A549 (cell line): ENCODE measurements around the gene HMCN1. TPM values are rescaled to one million over a fixed set of nuclear protein-coding genes. Genes with fewer than 3 reads are reported as not detected.

Experiments
- ATAC-seq, 2 experiments: fragments of 200-7000 bp in 1 of 2; fragments of >200 bp in 1 of 2; cut with Nextera tagmentation in 1 of 2; cut with Tn5 transposase in 1 of 2; 3 replicates each; pipeline versions ENCODE4 v1.8.0 to v1.9.1; 2018 to 2020; ENCODE audit warnings: mild to moderate bottlenecking in 1 of 2, moderate library complexity in 1 of 2
- CTCF ChIA-PET: fragments of 300-600 bp; sonication (Branson Sonifier 250); formaldehyde crosslinking; extraction: SDS; loops from one replicate; lab custom pipeline; 2021; ENCODE audit warnings: antibody characterized with exemption, inconsistent platforms; lab: Yijun Ruan, JAX
- POLR2A ChIA-PET: fragments of 350-600 bp; formaldehyde crosslinking; extraction: SDS; loops from one replicate; lab custom pipeline; 2021; ENCODE audit warnings: antibody characterized with exemption, inconsistent platforms; lab: Yijun Ruan, JAX
- DNase-seq, 2 experiments: peaks; one replicate each; pipeline versions ENCODE4 v3.0.0 to v3.0.0-alpha.2; 2011 to 2016; ENCODE audit warnings: low read depth in 1 of 2, low spot score in 1 of 2
- FAIRE-seq: peaks from 2 replicates; lab custom pipeline; 2011; peaks lifted over from hg19 to GRCh38; lab: Jason Lieb, UNC
- H3K27ac ChIP-seq, 2 experiments: fragments of >200 bp; sonication (Bioruptor Twin); formaldehyde crosslinking; 3 replicates each; pipeline ENCODE4 v1.5.1; 2016 to 2017
- H3K4me1 ChIP-seq: fragments of >200 bp; sonication (Bioruptor Twin); formaldehyde crosslinking; 3 replicates; pipeline ENCODE4 v1.6.1; 2016
- H3K4me2 ChIP-seq: fragments of >200 bp; sonication (Bioruptor Twin); formaldehyde crosslinking; 3 replicates; pipeline ENCODE4 v1.6.1; 2016
- H3K4me3 ChIP-seq: fragments of >200 bp; sonication (Bioruptor Twin); formaldehyde crosslinking; 3 replicates; pipeline ENCODE4 v1.5.1; 2016
- H3K9me3 ChIP-seq: fragments of >200 bp; sonication (Bioruptor Twin); formaldehyde crosslinking; 3 replicates; pipeline ENCODE4 v1.6.1; 2016
- CHD2 ChIP-seq: fragments of 150-350 bp; IDR thresholded peaks from 2 replicates; pipeline ENCODE4 v1.6.1; 2014; ENCODE audit warnings: low read length; ENCODE audit not compliant: partially characterized antibody
- EP300 ChIP-seq, 2 experiments: fragments of >200 bp; sonication (Bioruptor Twin); formaldehyde crosslinking; IDR thresholded peaks; 2 replicates in 1 of 2; 3 replicates in 1 of 2; pipeline ENCODE4 v1.6.1; 2016 to 2017
- FOSB ChIP-seq: fragments of 250-450 bp; sonication (Bioruptor Pico); IDR thresholded peaks from 2 replicates; pipeline ENCODE4 v1.5.0; 2020; ENCODE audit warnings: mild to moderate bottlenecking, moderate library complexity
- GATA3 ChIP-seq: IDR thresholded peaks from 2 replicates; pipeline ENCODE4 v1.6.1; 2012; ENCODE audit warnings: borderline replicate concordance
- HOXA7 ChIP-seq: fragments of 250-450 bp; sonication (Bioruptor Pico); IDR thresholded peaks from 2 replicates; pipeline ENCODE4 v1.5.0; 2020; ENCODE audit warnings: mild to moderate bottlenecking, moderate library complexity
- KDM5A ChIP-seq: fragments of 200-600 bp; sonication (generic); IDR thresholded peaks from 2 replicates; pipeline ENCODE4 v1.6.1; 2016; ENCODE audit warnings: antibody characterized with exemption, mild to moderate bottlenecking
- MAFK ChIP-seq: fragments of 450-650 bp; IDR thresholded peaks from 2 replicates; pipeline ENCODE4 v1.6.1; 2014; ENCODE audit not compliant: partially characterized antibody
- MAZ ChIP-seq: fragments of 150-350 bp; IDR thresholded peaks from 2 replicates; pipeline ENCODE4 v1.6.1; 2014; ENCODE audit warnings: antibody characterized with exemption, low read depth, low read length, borderline replicate concordance
- PHF8 ChIP-seq: fragments of 200-600 bp; sonication (generic); IDR thresholded peaks from 2 replicates; pipeline ENCODE4 v1.6.1; 2016; ENCODE audit warnings: low read depth, mild to moderate bottlenecking, antibody characterized with exemption, moderate library complexity, borderline replicate concordance
- POLR2A ChIP-seq: IDR thresholded peaks from 2 replicates; pipeline ENCODE4 v1.6.1; 2012; ENCODE audit warnings: mild to moderate bottlenecking, low read length
- POLR2AphosphoS2 ChIP-seq: conservative IDR thresholded peaks from 2 replicates; pipeline ENCODE4 v1.6.1; 2012; ENCODE audit warnings: low read length, improper control_type of control experiment, inconsistent platforms
- RCOR1 ChIP-seq: fragments of 150-350 bp; IDR thresholded peaks from 2 replicates; pipeline ENCODE4 v1.6.1; 2014; ENCODE audit warnings: antibody characterized with exemption, low read length, low read depth
- SMC3 ChIP-seq: fragments of >200 bp; sonication (Bioruptor Twin); formaldehyde crosslinking; IDR thresholded peaks from 3 replicates; pipeline ENCODE4 v1.6.1; 2018; ENCODE audit warnings: inconsistent platforms
- TP53 ChIP-seq: fragments of 250-450 bp; sonication (Bioruptor Pico); IDR thresholded peaks from 2 replicates; pipeline ENCODE4 v1.5.0; 2021; ENCODE audit warnings: mild to moderate bottlenecking, moderate library complexity
- ZC3H11A ChIP-seq: fragments of 450-650 bp; IDR thresholded peaks from 2 replicates; pipeline ENCODE4 v1.6.1; 2014; ENCODE audit warnings: antibody characterized with exemption, mild to moderate bottlenecking
- ZSCAN20 ChIP-seq: fragments of 250-450 bp; sonication (Bioruptor Pico); IDR thresholded peaks from 2 replicates; pipeline ENCODE4 v1.8.0; 2022; ENCODE audit warnings: mild to moderate bottlenecking, moderate library complexity
- WGBS: methylation state at CpG from one replicate; pipeline ENCODE4 v1.1.6; 2017; ENCODE audit errors: missing lambda C conversion rate; 5-methylcytosine and 5-hydroxymethylcytosine counted together
- polyA plus RNA-seq, 4 experiments: library from polyadenylated mRNA; depleted of rRNA in 3 of 4; stranded (reverse); fragments of >200 nt; fragmentation: RNase III in 1 of 4; extraction: RNeasy Plus Mini Kit Qiagen cat#74134 plus additional on column Dnase treatment in 1 of 4; gene quantifications; 2 replicates in 3 of 4; 3 replicates in 1 of 4; pipeline ENCODE4 v1.2.3, GENCODE V29; 2011 to 2017
- TF ChIP-seq, protein P1 (sequence below): fragments of 450-650 bp; IDR thresholded peaks from 2 replicates; pipeline ENCODE4 v1.6.1; 2014; ENCODE audit warnings: antibody characterized with exemption
- TF ChIP-seq, protein P2 (sequence below): fragments of 250-450 bp; sonication (Bioruptor Pico); IDR thresholded peaks from 2 replicates; pipeline ENCODE4 v1.5.0; 2021; ENCODE audit warnings: mild to moderate bottlenecking, moderate library complexity, borderline replicate concordance
- TF ChIP-seq, protein P3 (sequence below): fragments of 250-450 bp; sonication (Bioruptor Pico); IDR thresholded peaks from 2 replicates; pipeline ENCODE4 v1.5.0; 2020; ENCODE audit warnings: low read depth, mild to moderate bottlenecking, moderate library complexity
- TF ChIP-seq, protein P4 (sequence below): IDR thresholded peaks from 2 replicates; pipeline ENCODE4 v1.6.1; 2012

The HMCN1 gene
- polyA plus RNA-seq, 2 of the 4 experiments (the other 2 are of a cell fraction): 0.03 to 0.06 TPM

DNA sequence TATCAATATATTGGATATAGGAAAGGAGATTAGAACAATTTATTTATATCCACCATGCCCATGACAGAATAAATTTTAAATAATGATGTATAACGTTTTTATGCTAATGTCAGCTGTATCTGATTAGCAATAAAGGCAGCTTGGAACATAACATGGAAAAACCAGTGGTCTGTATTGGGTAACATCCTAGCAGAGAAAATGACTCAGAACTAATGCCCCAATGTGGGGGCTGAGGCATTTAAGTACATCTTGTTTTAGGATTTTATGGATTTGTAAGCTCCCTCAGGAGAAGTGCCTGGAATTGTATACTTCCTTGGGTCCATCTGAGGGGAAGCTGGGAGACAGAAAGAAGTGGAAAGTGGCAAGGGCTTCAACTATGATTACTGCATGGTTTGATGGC, 82.3 kb downstream of the HMCN1 start:
- TF ChIP-seq HOXA7 (CRISPR knock-in tag): no peak
- TF ChIP-seq ZSCAN20: no peak
- TF ChIP-seq, protein P1, sequence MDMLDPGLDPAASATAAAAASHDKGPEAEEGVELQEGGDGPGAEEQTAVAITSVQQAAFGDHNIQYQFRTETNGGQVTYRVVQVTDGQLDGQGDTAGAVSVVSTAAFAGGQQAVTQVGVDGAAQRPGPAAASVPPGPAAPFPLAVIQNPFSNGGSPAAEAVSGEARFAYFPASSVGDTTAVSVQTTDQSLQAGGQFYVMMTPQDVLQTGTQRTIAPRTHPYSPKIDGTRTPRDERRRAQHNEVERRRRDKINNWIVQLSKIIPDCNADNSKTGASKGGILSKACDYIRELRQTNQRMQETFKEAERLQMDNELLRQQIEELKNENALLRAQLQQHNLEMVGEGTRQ: no peak
- no peak for TF ChIP-seq GATA3
- no peak for TF ChIP-seq PHF8
- TF ChIP-seq POLR2A: no peak
- TF ChIP-seq CHD2: no peak
- TF ChIP-seq, protein P2, sequence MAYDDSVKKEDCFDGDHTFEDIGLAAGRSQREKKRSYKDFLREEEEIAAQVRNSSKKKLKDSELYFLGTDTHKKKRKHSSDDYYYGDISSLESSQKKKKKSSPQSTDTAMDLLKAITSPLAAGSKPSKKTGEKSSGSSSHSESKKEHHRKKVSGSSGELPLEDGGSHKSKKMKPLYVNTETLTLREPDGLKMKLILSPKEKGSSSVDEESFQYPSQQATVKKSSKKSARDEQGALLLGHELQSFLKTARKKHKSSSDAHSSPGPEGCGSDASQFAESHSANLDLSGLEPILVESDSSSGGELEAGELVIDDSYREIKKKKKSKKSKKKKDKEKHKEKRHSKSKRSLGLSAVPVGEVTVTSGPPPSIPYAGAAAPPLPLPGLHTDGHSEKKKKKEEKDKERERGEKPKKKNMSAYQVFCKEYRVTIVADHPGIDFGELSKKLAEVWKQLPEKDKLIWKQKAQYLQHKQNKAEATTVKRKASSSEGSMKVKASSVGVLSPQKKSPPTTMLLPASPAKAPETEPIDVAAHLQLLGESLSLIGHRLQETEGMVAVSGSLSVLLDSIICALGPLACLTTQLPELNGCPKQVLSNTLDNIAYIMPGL (CRISPR knock-in tag): no peak
- no peak for TF ChIP-seq RCOR1
- no peak for TF ChIP-seq TP53 (CRISPR knock-in tag)
- TF ChIP-seq MAFK: no peak
- no peak for TF ChIP-seq POLR2AphosphoS2
- TF ChIP-seq, protein P3, sequence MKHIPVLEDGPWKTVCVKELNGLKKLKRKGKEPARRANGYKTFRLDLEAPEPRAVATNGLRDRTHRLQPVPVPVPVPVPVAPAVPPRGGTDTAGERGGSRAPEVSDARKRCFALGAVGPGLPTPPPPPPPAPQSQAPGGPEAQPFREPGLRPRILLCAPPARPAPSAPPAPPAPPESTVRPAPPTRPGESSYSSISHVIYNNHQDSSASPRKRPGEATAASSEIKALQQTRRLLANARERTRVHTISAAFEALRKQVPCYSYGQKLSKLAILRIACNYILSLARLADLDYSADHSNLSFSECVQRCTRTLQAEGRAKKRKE (CRISPR knock-in tag): no peak
- TF ChIP-seq, protein P4, sequence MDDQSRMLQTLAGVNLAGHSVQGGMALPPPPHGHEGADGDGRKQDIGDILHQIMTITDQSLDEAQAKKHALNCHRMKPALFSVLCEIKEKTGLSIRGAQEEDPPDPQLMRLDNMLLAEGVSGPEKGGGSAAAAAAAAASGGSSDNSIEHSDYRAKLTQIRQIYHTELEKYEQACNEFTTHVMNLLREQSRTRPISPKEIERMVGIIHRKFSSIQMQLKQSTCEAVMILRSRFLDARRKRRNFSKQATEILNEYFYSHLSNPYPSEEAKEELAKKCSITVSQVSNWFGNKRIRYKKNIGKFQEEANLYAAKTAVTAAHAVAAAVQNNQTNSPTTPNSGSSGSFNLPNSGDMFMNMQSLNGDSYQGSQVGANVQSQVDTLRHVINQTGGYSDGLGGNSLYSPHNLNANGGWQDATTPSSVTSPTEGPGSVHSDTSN: no peak
- no peak for TF ChIP-seq MAZ
- TF ChIP-seq ZC3H11A: no peak
- TF ChIP-seq FOSB (CRISPR knock-in tag): no peak
- TF ChIP-seq KDM5A: no peak
- no peak for TF ChIP-seq EP300 (IDR thresholded peaks at IDR 0.05)
- FAIRE-seq (no peak), DNase-seq (no peak), ATAC-seq (no peak)
- no peak overlapping the region for H3K4me3 ChIP-seq
- no peaks in the 10 kb centered on the region for H3K4me1 ChIP-seq
- H3K27ac ChIP-seq: no peak overlapping the region
- ChIA-PET CTCF (interaction anchor here (1.1 to 1.8 kb wide), 2 partner anchors 339 to 396 kb away, joined by 3 to 7 read pairs; no protein-coding TSS in a partner anchor), POLR2A (no interaction called here)
- no peaks in the 10 kb centered on the region for H3K9me3 ChIP-seq
- no peak overlapping the region for H3K4me2 ChIP-seq
- WGBS: 3% methylated on average over 1 of the region's 1 CpG

DNA sequence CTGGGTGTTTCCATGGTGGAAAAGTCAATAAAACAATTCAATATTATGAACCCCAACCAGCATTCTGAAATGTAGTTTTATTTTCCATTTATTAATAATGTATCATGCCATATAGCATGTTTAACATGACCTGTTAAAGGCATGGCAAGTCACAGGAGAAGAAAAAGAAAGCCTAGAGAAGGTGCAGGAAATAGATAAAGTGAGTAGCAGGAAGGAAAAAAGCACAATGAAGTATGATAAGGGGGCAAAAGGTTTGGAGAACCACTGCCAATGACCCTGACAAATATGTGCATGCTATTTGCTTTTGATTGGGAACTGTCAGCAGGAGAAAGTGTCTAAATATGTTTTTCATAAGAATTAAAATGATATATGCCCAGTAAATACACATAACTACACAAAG, 85.6 kb downstream of the HMCN1 start:
- Histone ChIP-seq H3K4me1 (no peaks in the 10 kb centered on the region), H3K4me3 (no peak overlapping the region), H3K9me3 (no peaks in the 10 kb centered on the region), H3K27ac (no peak overlapping the region), H3K4me2 (no peak overlapping the region)
- ChIA-PET CTCF (no interaction called here), POLR2A (no interaction called here)
- FAIRE-seq (no peak), DNase-seq (no peak), ATAC-seq (no peak)
- TF ChIP-seq FOSB (CRISPR knock-in tag): no peak
- TF ChIP-seq, protein P1: no peak
- no peak for TF ChIP-seq SMC3
